Measurements from ENCODE around the gene CHST10. TPM values are rescaled to one million over a fixed set of nuclear protein-coding genes. Genes with fewer than 3 reads are reported as not detected.

Gene CHST10
- polyA plus RNA-seq, 12 donors: 10.6 to 25.2 (median 12.1) TPM; not detected in 1

Other genes starting within 250 kb of the CHST10 start
- 1 to 10 TPM in 7 of 12 donors, under 1 TPM in 4, not detected in 1; 0.57 to 1.5 (median 1.2) TPM for gene LONRF2, start 95.2 kb downstream of the CHST10 start, polyA plus RNA-seq (ENCODE audit: insufficient read length in 12 of 12)
- not detected for gene NMS, start 52.8 kb upstream of the CHST10 start, polyA plus RNA-seq (ENCODE audit: insufficient read length in 12 of 12)
- gene PDCL3, start 145.3 kb upstream of the CHST10 start, polyA plus RNA-seq (ENCODE audit: insufficient read length in 12 of 12): 10 to 100 TPM in 11 of 12 donors, not detected in 1; 25.4 to 44.0 (median 37.6) TPM